OCI-LY7 (cell line): ENCODE results near the gene AAK1.

Experiments
- EZH2phosphoT487 ChIP-seq: fragments of 200-600 bp; sonication (generic); IDR thresholded peaks from 2 replicates; pipeline ENCODE4 v1.6.1; 2018; ENCODE audit warnings: low read depth, borderline replicate concordance, mild to moderate bottlenecking, mixed run types, antibody characterized with exemption, low read length, moderate library complexity, mixed read lengths
- TF ChIP-seq, protein P1 (sequence below): fragments of 200-600 bp; sonication (generic); conservative IDR thresholded peaks from 2 replicates; pipeline ENCODE4 v1.5.1; 2014; ENCODE audit warnings: mild to moderate bottlenecking, antibody characterized with exemption, low read length, moderate library complexity, mixed read lengths

DNA sequence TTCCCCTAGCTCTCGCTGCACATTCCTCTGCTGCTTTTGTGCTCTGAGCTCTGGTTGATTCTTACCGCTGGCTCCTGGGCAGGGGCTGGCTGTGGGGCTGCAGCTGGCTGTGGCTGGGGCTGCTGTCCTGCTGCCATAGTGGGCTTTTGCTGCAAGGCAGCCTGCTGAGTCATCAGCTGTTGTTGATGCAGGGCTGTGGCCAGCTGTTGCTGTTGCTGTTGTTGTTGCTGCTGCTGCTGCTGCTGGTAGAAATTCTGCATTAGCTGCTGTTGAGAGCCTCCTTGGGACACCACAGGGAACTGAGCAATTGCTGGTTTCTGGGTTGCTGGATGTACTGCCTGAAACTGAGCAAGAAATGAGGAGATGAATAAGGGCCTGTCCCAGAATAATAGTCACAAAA, 129.1 kb downstream of the AAK1 start:
- TF ChIP-seq EZH2phosphoT487, result no peak
- TF ChIP-seq, protein P1, sequence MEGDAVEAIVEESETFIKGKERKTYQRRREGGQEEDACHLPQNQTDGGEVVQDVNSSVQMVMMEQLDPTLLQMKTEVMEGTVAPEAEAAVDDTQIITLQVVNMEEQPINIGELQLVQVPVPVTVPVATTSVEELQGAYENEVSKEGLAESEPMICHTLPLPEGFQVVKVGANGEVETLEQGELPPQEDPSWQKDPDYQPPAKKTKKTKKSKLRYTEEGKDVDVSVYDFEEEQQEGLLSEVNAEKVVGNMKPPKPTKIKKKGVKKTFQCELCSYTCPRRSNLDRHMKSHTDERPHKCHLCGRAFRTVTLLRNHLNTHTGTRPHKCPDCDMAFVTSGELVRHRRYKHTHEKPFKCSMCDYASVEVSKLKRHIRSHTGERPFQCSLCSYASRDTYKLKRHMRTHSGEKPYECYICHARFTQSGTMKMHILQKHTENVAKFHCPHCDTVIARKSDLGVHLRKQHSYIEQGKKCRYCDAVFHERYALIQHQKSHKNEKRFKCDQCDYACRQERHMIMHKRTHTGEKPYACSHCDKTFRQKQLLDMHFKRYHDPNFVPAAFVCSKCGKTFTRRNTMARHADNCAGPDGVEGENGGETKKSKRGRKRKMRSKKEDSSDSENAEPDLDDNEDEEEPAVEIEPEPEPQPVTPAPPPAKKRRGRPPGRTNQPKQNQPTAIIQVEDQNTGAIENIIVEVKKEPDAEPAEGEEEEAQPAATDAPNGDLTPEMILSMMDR, result no peak
